ENCODE measurements around the gene R3HDM2. TPM values are rescaled to one million over a fixed set of nuclear protein-coding genes. Genes with fewer than 3 reads are reported as not detected.

The R3HDM2 gene
- total RNA-seq, 1 experiment from 2014 or later, result 45.4 TPM

DNA sequence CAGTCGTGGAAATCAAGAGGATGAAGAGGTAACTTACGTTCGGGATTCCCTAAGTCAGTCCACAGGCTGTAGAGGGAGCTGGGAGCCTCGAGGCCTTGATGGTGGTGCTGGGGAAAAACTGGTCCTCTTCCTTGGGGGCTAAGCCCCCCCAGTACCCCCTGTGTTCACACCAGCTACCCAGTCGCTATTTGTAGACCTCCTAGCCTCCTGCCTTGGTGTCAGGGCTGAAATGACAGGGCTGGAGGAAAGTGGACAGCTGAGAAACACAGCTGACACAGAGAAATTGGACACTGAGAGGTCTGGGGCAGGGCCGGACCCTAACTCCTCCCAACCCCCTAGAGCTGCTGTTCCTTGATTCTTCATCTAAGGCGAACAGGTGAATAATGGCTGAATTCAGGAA is 179.9 kb downstream of the R3HDM2 start, which contains the start of gene STAC3:
STAC3 (minus strand) TSS at position 232 of the 400 bp plus-strand sequence. CDS start 1,551 bp downstream, outside the sequence.
- CTCF ChIA-PET, result interaction anchor here (1.8 to 2.8 kb wide), 2 partner anchors 8 to 14 kb away, joined by 7 to 15 read pairs; no protein-coding TSS in a partner anchor

More for the DNA sequence above, 179.9 kb downstream of the R3HDM2 start, which contains the start of gene STAC3:
- Histone ChIP-seq H4K20me1 (ENCODE audit: insufficient read depth) (no peaks in the 10 kb centered on the region), H3K4me2 (ENCODE audit: low read length) (no peak within 1 kb of the TSS), H2AFZ (ENCODE audit: low read depth, low read length, poor library complexity, severe bottlenecking) (no peak within 1 kb of the TSS), H3K4me1 (ENCODE audit: control insufficient read depth in 1 of 2, insufficient read depth in 2 of 2, low read length in 2 of 2) (peaks cover 3% of the 10 kb centered on the region in 2 experiments; a peak in 3 of 4 replicates), H3K27ac (ENCODE audit: low read depth, low read length) (no peak within 1 kb of the TSS), H3K4me3 (replicated peaks in 1 of 2; ENCODE audit: low read depth in 1 of 2, low read length in 2 of 2) (no peak within 1 kb of the TSS), H3K9ac (ENCODE audit: low read length) (no peak within 1 kb of the TSS), H3K36me3 (ENCODE audit: control insufficient read depth in 1 of 2, insufficient read depth in 2 of 2, low read length in 2 of 2) (no peaks in the 10 kb centered on the region), H3K9me3 (ENCODE audit: control insufficient read depth in 1 of 2, insufficient read depth in 1 of 2, low read depth in 1 of 2, low read length in 2 of 2) (no peaks in the 10 kb centered on the region), H3K27me3 (ENCODE audit: insufficient read depth, low read length) (no peaks in the 10 kb centered on the region), H3K9me2 (ENCODE audit: insufficient read depth) (no peaks in the 10 kb centered on the region), H3K79me2 (ENCODE audit: insufficient read depth, low read length) (no peaks in the 10 kb centered on the region)
- DNase-seq (ENCODE audit: low read depth, low spot score) (no peak), ATAC-seq (no peak)
- intact Hi-C loops (cut with micrococcal nuclease), result no loop called here
- BruUV-seq (replicated peaks), result no TSS peak
- RAD21 ChIA-PET (ENCODE audit: low non-redundant PET in 1 of 2, low total read pairs in 2 of 2, uncharacterized antibody in 2 of 2, unreplicated experiment in 2 of 2), result interaction anchor here in 1 of 2 experiments (0.5 kb wide), 1 partner anchor 54 kb away, joined by 5 read pairs; no protein-coding TSS in a partner anchor
- POLR2A ChIA-PET, result no interaction called here
- TF ChIP-seq, protein P1, sequence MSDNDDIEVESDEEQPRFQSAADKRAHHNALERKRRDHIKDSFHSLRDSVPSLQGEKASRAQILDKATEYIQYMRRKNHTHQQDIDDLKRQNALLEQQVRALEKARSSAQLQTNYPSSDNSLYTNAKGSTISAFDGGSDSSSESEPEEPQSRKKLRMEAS (IDR thresholded peaks at IDR 0.05), result no peak
- TF ChIP-seq TCF7L2 (IDR thresholded peaks at IDR 0.05; ENCODE audit: borderline replicate concordance, extremely low read depth, insufficient read depth, insufficient read length), result no peak
- TF ChIP-seq YY1 (IDR thresholded peaks at IDR 0.05; ENCODE audit: extremely low read depth, insufficient replicate concordance, low read depth, low read length), result no peak
- TF ChIP-seq, protein P2, sequence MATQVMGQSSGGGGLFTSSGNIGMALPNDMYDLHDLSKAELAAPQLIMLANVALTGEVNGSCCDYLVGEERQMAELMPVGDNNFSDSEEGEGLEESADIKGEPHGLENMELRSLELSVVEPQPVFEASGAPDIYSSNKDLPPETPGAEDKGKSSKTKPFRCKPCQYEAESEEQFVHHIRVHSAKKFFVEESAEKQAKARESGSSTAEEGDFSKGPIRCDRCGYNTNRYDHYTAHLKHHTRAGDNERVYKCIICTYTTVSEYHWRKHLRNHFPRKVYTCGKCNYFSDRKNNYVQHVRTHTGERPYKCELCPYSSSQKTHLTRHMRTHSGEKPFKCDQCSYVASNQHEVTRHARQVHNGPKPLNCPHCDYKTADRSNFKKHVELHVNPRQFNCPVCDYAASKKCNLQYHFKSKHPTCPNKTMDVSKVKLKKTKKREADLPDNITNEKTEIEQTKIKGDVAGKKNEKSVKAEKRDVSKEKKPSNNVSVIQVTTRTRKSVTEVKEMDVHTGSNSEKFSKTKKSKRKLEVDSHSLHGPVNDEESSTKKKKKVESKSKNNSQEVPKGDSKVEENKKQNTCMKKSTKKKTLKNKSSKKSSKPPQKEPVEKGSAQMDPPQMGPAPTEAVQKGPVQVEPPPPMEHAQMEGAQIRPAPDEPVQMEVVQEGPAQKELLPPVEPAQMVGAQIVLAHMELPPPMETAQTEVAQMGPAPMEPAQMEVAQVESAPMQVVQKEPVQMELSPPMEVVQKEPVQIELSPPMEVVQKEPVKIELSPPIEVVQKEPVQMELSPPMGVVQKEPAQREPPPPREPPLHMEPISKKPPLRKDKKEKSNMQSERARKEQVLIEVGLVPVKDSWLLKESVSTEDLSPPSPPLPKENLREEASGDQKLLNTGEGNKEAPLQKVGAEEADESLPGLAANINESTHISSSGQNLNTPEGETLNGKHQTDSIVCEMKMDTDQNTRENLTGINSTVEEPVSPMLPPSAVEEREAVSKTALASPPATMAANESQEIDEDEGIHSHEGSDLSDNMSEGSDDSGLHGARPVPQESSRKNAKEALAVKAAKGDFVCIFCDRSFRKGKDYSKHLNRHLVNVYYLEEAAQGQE (IDR thresholded peaks at IDR 0.05; ENCODE audit: low read depth), result no peak

All from HCT116 (cell line).